ENCODE measurements around the gene PACC1.

PACC1 gene

DNA sequence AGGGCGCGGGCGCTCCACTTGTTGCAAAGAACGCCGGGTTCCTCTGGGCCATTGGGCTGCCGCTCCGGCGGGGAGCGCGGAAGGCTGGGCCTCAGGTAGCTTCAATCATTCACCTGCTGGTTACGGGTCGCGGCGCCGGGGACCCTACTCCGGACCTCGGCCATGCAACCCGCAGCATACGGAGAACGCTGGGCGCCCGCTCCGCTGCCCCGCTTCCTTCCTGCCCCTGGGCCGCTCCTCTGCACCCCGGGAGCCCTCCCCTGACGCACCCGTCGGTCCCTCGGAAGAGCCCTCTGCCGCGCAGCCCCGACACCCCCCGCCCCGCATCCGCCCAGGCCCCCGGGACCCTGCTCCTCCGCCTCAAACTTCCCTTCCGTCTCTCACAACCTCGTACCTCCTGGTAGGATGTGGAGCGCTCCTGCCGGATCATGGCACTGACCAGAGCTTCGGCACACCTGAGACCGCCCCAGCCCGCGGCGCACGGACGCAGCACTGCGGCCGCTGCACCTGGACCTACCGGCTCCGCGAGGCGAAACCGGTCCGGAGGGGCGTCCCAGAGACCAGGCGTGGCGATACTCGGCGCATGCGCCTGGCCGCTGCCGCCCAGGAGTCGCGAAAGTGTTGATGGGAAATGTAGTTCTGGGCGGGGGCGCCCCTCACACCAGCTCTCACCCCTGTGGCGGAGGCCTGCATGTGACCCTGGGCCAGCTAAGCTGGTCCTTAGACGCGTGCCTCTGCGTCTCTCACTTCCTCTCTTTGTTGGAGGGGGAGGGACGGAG, at the start of gene PACC1:
Gene PACC1, minus strand, starts transcription at position 559 of the 779 bp plus-strand sequence. Its CDS starts 129 bp downstream, at position 430.
- no peaks in the 10 kb centered on the region for H3K79me2 ChIP-seq (ENCODE audit: control insufficient read depth, insufficient read depth, low read length, unreplicated experiment)
- H3K4me1 ChIP-seq (ENCODE audit: control insufficient read depth, insufficient read depth, low read length, unreplicated experiment): peaks cover 10% of the 10 kb centered on the region
- no peak within 1 kb of the TSS for H3K27ac ChIP-seq (ENCODE audit: low read depth, low read length)
- H2AFZ ChIP-seq (ENCODE audit: low read length, unreplicated experiment): peak within 1 kb of the TSS; percentile 91
- H3K4me3 ChIP-seq (ENCODE audit: low read depth, low read length): peak within 1 kb of the TSS; percentile 92
- no peaks in the 10 kb centered on the region; the same call in 1 of the 2 replicates for H3K36me3 ChIP-seq (ENCODE audit: insufficient read depth, low read length)
- H3K27me3 ChIP-seq (ENCODE audit: insufficient read depth, low read length): no peaks in the 10 kb centered on the region

DNA sequence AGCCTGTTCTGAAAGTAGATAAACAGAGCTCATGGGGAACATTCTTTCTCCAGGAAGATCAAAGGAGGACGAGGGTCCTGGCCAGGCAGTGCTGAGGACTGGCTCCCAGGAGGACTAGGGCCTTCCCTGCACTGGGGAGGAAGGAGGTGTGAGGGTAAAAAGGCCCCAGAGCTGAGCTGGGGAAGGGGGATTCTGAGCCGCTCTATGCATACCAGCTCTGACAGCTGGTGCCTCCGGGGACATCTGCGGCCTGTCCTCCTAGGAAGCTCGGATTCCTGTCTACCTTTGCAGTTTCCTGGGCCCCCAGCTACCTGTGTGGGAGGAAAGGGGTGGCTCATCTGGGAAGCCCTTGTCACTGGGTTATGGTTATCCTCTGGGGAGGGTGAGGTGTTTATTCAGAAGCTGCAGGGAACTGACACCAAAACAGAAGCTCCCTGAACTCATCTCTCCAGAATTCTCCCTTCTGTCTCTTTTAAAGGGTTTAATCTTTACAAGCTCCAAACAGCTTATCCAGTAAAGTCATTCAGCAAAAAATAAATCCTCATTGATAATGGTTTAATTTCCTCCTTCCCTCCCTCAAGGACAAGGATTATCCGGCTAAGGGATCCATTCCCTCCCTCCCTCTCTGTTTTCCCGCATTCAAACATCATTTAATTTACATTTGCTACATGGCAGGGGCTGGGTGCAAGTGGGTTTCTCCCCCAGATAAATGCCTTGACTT, 49.0 kb upstream of the PACC1 start:
- H3K27ac ChIP-seq (ENCODE audit: low read depth, low read length): no peak overlapping the region
- H3K4me1 ChIP-seq (ENCODE audit: control insufficient read depth, insufficient read depth, low read length, unreplicated experiment): no peaks in the 10 kb centered on the region
- no peaks in the 10 kb centered on the region for H3K27me3 ChIP-seq (ENCODE audit: insufficient read depth, low read length)
- no peak overlapping the region for H3K4me3 ChIP-seq (ENCODE audit: low read depth, low read length)
- no peaks in the 10 kb centered on the region for H3K79me2 ChIP-seq (ENCODE audit: control insufficient read depth, insufficient read depth, low read length, unreplicated experiment)
- no peaks in the 10 kb centered on the region for H3K36me3 ChIP-seq (ENCODE audit: insufficient read depth, low read length)
- H2AFZ ChIP-seq (ENCODE audit: low read length, unreplicated experiment): no peak overlapping the region

DNA sequence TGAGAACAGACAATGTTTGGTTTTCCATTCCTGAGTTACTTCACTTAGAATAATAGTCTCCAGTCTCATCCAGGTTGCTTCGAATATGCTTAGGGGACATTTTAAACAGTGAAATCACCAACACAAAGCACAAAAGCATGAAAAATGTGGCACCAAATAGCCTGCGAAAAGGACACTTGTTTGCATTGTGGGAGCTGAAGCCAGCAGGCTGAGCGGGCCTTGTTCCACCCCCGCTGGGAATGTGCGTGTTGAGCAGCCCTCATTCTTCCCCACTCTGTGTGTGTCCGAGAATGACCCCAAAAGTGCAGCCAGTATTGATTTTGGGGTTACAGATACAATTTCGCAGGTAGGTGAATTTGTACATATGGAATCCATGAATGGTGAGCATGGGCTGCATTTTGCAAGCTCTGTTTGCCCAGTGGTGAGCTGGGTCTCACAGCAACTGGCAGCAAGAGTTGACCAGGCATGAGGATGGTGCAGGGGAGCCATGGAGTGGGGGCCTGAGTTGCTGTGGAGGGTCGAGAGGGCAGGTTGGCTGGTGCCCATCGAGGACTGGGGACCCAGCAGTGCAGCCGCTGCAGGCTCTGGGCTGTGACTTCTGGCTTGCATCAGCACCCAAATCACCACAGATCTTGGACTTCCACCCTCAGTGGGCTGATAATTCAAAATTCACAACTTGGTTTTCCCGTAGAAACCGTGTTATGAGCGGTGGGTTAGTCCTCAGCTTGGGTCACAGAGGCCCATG, 47.4 kb upstream of the PACC1 start:
- no peak overlapping the region for H3K4me3 ChIP-seq (ENCODE audit: low read depth, low read length)
- H3K27ac ChIP-seq (ENCODE audit: low read depth, low read length): no peak overlapping the region
- H3K4me1 ChIP-seq (ENCODE audit: control insufficient read depth, insufficient read depth, low read length, unreplicated experiment): no peaks in the 10 kb centered on the region
- no peaks in the 10 kb centered on the region for H3K27me3 ChIP-seq (ENCODE audit: insufficient read depth, low read length)
- H3K79me2 ChIP-seq (ENCODE audit: control insufficient read depth, insufficient read depth, low read length, unreplicated experiment): no peaks in the 10 kb centered on the region
- no peak overlapping the region for H2AFZ ChIP-seq (ENCODE audit: low read length, unreplicated experiment)
- H3K36me3 ChIP-seq (ENCODE audit: insufficient read depth, low read length): no peaks in the 10 kb centered on the region

DNA sequence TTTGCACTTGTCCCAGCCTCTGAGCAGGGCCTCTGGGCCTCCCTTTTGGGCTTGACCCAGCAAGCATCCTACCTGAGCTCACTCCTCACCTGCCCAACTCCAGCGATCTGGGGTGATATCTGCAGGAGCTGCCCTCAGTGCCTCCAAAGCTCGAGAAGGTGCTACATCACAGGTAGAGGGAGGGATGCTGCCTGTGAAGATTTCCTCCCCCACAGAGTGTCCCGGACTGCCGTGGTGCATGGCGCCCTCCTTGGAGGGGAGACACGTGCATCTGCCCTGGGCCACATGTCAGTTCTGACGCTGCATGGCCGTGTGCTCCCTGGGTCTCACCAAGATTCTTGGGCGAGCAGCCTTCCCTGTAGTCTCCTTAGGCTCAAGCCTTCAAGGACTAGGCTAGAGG, 45.7 kb upstream of the PACC1 start:
- no peak overlapping the region for H2AFZ ChIP-seq (ENCODE audit: low read length, unreplicated experiment)
- H3K27ac ChIP-seq (ENCODE audit: low read depth, low read length): no peak overlapping the region
- no peaks in the 10 kb centered on the region for H3K36me3 ChIP-seq (ENCODE audit: insufficient read depth, low read length)
- no peak overlapping the region for H3K4me3 ChIP-seq (ENCODE audit: low read depth, low read length)
- no peaks in the 10 kb centered on the region for H3K4me1 ChIP-seq (ENCODE audit: control insufficient read depth, insufficient read depth, low read length, unreplicated experiment)
- H3K27me3 ChIP-seq (ENCODE audit: insufficient read depth, low read length): no peaks in the 10 kb centered on the region
- H3K79me2 ChIP-seq (ENCODE audit: control insufficient read depth, insufficient read depth, low read length, unreplicated experiment): no peaks in the 10 kb centered on the region

DNA sequence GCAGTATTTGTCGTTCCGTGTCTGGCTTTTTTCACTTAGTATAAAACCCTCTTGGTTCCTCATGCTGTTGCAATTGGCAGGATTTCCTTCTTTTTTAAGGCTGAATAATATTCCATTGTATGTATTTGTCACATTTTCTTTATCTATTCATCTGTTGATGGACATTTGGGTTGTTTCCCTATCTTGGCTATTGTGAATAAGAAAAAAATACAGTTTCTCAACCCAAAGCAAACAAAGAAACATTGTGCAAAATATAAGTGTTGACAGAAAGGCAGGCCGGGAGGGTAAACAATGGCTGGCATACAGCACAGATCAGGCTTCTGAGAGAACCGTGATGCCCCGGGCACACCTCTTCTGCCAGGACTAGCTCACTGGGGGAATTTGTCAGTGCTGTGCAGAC, 45.0 kb upstream of the PACC1 start:
- no peak overlapping the region for H3K27ac ChIP-seq (ENCODE audit: low read depth, low read length)
- H3K79me2 ChIP-seq (ENCODE audit: control insufficient read depth, insufficient read depth, low read length, unreplicated experiment): no peaks in the 10 kb centered on the region
- no peak overlapping the region for H3K4me3 ChIP-seq (ENCODE audit: low read depth, low read length)
- H3K27me3 ChIP-seq (ENCODE audit: insufficient read depth, low read length): no peaks in the 10 kb centered on the region
- H2AFZ ChIP-seq (ENCODE audit: low read length, unreplicated experiment): no peak overlapping the region
- no peaks in the 10 kb centered on the region for H3K36me3 ChIP-seq (ENCODE audit: insufficient read depth, low read length)
- no peaks in the 10 kb centered on the region for H3K4me1 ChIP-seq (ENCODE audit: control insufficient read depth, insufficient read depth, low read length, unreplicated experiment)

DNA sequence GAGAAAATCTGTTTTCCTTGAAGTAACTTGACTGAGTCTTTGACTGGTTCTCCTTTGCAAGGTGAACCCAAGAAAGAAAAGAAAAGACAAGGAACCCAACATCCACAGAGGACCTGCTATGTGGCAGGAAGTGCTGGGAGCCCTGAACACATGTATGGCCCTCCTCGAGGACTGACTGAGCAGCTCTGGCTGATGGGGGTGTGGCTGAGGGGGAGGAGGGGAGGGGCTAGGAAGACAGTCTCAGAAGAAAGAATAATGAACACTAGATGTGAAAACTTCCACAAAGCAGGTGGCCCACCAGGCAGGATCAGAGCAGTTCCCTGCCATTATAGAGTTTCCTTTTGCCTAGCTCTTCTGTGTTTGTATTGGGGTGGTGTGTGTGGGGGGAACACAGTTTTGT, 44.1 kb upstream of the PACC1 start:
- no peaks in the 10 kb centered on the region for H3K27me3 ChIP-seq (ENCODE audit: insufficient read depth, low read length)
- H3K4me1 ChIP-seq (ENCODE audit: control insufficient read depth, insufficient read depth, low read length, unreplicated experiment): no peaks in the 10 kb centered on the region

DNA sequence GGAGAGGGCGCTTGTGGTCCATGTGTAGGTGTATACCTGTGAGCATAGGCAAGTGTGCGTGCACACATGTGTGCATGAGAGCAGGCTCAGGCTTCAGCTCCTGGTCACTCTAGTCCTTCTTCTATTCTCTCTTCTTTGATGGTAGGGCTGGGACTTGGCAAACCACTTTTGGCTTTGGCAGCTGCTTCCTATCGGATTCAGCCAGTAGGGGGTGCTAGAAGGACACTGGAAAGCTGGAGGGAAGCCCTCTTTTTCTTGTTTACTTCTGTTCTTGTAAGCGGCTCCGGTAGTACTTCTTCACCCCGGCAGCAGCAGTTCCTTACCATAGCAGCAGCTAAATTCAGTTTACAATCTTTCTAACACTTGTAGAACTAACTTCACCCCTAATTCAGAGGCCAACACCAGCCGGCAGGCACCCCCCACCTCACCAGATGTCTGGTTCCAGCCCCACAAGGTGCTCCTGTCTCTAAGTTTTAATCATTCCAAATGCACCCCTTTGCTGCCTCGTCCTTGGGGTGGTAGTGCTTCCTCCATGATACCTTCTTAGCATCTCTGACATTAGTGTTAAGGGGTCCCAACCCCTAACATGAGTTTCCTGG, 43.2 kb upstream of the PACC1 start:
- Histone ChIP-seq H3K36me3 (ENCODE audit: insufficient read depth, low read length) (no peaks in the 10 kb centered on the region), H2AFZ (ENCODE audit: low read length, unreplicated experiment) (no peak overlapping the region), H3K4me3 (ENCODE audit: low read depth, low read length) (no peak overlapping the region)

More for the DNA sequence above, 44.1 kb upstream of the PACC1 start:
- Histone ChIP-seq H3K36me3 (ENCODE audit: insufficient read depth, low read length) (no peaks in the 10 kb centered on the region), H2AFZ (ENCODE audit: low read length, unreplicated experiment) (no peak overlapping the region), H3K27ac (ENCODE audit: low read depth, low read length) (no peak overlapping the region), H3K4me3 (ENCODE audit: low read depth, low read length) (no peak overlapping the region), H3K79me2 (ENCODE audit: control insufficient read depth, insufficient read depth, low read length, unreplicated experiment) (no peaks in the 10 kb centered on the region)

DNA sequence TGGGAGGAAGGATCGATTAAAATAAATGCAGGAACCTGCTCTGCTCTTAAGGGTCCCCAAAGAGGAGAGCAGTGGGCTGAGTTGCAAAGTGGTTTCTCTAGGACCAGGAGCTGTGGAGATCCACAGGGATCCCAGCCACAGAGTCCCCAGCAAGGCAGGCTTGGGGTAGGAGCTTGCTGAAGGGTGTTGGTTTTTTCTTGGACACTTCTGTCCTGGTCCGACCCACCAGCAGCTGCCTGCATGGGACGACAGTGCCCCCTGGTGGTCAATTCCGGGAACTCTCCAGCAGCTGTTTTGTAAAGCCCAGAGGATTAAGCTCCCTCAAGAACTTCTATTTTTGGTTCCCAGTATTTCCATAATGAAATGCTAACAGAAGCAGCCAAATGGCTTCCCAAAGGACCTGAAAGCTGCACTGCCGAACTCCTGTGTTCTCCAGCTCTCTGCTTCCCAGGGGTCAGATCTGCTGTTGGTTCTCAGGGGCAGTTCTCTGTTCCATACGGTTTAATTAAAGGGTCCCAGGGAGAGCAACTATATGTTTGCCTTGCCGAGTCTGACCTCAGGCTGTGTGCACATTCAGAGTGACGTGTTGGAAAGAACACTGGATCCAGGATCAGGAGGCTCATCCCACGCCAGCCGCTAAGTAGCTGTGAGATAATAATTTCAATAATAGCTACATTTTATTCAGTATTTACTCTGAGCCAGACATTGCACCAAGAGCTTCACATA, 41.3 kb upstream of the PACC1 start:
- Histone ChIP-seq H3K79me2 (ENCODE audit: control insufficient read depth, insufficient read depth, low read length, unreplicated experiment) (no peaks in the 10 kb centered on the region), H2AFZ (ENCODE audit: low read length, unreplicated experiment) (no peak overlapping the region), H3K36me3 (ENCODE audit: insufficient read depth, low read length) (no peaks in the 10 kb centered on the region), H3K27ac (ENCODE audit: low read depth, low read length) (no peak overlapping the region), H3K4me1 (ENCODE audit: control insufficient read depth, insufficient read depth, low read length, unreplicated experiment) (no peaks in the 10 kb centered on the region), H3K4me3 (ENCODE audit: low read depth, low read length) (no peak overlapping the region), H3K27me3 (ENCODE audit: insufficient read depth, low read length) (no peaks in the 10 kb centered on the region)

More for the DNA sequence above, 43.2 kb upstream of the PACC1 start:
- H3K79me2 ChIP-seq (ENCODE audit: control insufficient read depth, insufficient read depth, low read length, unreplicated experiment): no peaks in the 10 kb centered on the region
- no peaks in the 10 kb centered on the region for H3K27me3 ChIP-seq (ENCODE audit: insufficient read depth, low read length)
- H3K27ac ChIP-seq (ENCODE audit: low read depth, low read length): no peak overlapping the region
- H3K4me1 ChIP-seq (ENCODE audit: control insufficient read depth, insufficient read depth, low read length, unreplicated experiment): no peaks in the 10 kb centered on the region

DNA sequence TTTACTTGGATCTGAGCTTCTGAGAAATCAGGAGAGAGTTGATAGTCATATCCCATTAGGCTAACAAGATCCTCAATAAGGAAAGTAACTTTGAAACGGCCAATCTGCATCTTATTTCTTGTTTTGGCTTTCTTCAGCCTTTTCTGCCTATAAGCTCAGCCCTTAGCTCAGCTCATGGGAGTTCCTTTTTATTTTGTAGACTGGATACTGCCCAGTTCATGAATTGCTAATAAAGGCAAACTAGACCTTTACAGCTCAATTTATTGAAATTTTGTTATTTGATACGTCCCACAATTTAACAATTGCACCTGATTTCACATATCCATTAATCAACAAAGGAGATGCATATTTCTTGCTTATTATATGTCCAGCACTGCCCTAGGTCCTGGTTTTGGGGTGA, 40.7 kb upstream of the PACC1 start:
- no peaks in the 10 kb centered on the region for H3K4me1 ChIP-seq (ENCODE audit: control insufficient read depth, insufficient read depth, low read length, unreplicated experiment)
- H3K27me3 ChIP-seq (ENCODE audit: insufficient read depth, low read length): no peaks in the 10 kb centered on the region
- no peaks in the 10 kb centered on the region for H3K79me2 ChIP-seq (ENCODE audit: control insufficient read depth, insufficient read depth, low read length, unreplicated experiment)
- H2AFZ ChIP-seq (ENCODE audit: low read length, unreplicated experiment): no peak overlapping the region
- H3K36me3 ChIP-seq (ENCODE audit: insufficient read depth, low read length): no peaks in the 10 kb centered on the region
- H3K4me3 ChIP-seq (ENCODE audit: low read depth, low read length): no peak overlapping the region
- H3K27ac ChIP-seq (ENCODE audit: low read depth, low read length): no peak overlapping the region

DNA sequence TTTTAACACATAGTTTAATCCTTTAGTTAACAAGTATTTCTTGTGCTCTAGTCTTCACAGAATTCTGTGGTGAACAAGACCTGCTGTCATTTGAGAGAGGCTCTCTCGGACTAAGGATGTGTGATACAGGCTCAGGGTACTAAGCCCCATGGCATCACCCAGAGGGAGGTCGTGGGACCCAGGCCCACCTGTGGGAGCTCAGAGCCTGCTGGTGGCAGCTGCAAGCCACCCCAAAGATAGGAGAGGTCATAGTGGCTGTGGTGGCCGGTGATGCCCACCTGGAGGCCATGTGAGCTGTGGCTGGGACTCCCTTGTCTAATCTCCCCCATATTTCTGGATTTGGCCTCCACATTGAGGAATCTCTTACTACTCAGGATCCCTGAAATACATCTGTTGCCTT, 40.1 kb upstream of the PACC1 start:
- H3K27ac ChIP-seq (ENCODE audit: low read depth, low read length): no peak overlapping the region
- no peaks in the 10 kb centered on the region for H3K27me3 ChIP-seq (ENCODE audit: insufficient read depth, low read length)
- H3K79me2 ChIP-seq (ENCODE audit: control insufficient read depth, insufficient read depth, low read length, unreplicated experiment): no peaks in the 10 kb centered on the region
- H3K4me3 ChIP-seq (ENCODE audit: low read depth, low read length): no peak overlapping the region
- no peaks in the 10 kb centered on the region for H3K4me1 ChIP-seq (ENCODE audit: control insufficient read depth, insufficient read depth, low read length, unreplicated experiment)
- no peaks in the 10 kb centered on the region for H3K36me3 ChIP-seq (ENCODE audit: insufficient read depth, low read length)
- H2AFZ ChIP-seq (ENCODE audit: low read length, unreplicated experiment): no peak overlapping the region

All from ACC112 (cell line).